ENCODE measurements around the gene ATP6V1A. TPM values are rescaled to one million over a fixed set of nuclear protein-coding genes. Genes with fewer than 3 reads are reported as not detected.

ATP6V1A gene
- 35.0 TPM for total RNA-seq

DNA sequence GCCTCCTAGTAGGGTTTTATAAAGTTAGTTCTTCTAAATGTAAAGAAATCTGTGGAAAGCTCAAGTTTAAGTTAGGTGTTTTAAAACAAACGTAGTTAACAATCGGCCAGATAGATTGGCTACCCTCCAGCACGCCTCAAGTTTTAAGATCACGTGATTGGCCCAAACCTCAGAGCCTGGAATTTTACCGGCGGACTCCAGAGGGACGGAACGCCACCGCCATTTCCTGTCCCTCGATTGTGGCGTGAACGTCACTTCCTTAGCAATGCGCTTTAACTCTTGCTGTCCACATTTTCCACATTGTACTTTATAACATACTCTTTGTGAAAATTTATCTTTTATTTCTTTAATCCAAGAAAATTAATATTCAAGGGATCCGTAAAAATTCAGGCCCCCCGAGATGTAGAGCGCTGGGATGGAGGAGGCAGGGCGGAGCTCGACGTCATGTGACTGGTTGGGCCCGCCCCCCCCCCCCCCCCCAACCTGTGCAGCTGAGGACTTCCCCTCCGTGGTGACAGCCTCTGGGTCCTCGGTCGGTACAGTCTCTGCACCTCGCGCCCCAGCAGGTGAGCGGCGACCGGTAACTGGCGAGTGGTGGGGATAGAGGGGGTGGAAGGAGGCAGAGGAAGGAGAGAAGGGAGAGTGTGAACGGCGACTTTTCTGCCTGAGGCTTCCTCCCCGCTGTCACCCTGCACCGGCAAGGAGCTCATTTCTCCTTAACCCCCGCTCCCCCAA, at the start of gene ATP6V1A:
Gene ATP6V1A (plus strand): TSS at position 488 of the 735 bp plus-strand sequence. CDS start 31,719 bp downstream, outside the sequence.
- DNase-seq (ENCODE audit: low read depth in 2 of 3, low spot score in 2 of 3), result peak; percentile 79 to 94 (median 90)

DNA sequence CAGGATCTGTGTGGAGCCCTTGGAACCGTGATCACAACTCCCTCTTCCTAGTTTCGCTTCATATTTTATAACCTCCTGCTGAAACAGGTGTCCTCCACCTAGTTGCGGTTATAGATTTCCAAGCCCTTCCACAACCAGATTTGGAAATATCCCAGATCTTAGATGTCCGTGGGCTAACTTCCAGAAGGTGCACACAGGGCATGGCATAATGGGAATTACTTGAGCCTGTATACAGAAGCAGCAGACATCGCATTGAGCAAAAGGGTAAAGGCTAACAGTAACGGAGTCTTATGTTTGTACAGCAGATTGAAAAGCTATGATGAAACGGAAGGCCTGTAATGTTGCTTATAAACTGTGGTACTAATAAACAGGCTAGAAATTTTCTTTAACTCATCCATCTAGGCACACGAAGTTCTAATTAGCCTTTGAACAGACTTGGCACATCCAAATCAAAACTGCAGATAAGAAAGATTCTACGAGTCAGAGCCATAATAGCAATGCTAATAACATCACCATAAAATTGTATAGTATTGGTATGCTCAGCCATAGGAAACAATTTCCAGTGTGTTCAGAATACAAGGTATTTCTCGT, 49.2 kb upstream of the ATP6V1A start:
- DNase-seq (ENCODE audit: low read depth in 2 of 3, low spot score in 2 of 3), result peak in 2 of 3 donors; percentile 16 to 21

DNA sequence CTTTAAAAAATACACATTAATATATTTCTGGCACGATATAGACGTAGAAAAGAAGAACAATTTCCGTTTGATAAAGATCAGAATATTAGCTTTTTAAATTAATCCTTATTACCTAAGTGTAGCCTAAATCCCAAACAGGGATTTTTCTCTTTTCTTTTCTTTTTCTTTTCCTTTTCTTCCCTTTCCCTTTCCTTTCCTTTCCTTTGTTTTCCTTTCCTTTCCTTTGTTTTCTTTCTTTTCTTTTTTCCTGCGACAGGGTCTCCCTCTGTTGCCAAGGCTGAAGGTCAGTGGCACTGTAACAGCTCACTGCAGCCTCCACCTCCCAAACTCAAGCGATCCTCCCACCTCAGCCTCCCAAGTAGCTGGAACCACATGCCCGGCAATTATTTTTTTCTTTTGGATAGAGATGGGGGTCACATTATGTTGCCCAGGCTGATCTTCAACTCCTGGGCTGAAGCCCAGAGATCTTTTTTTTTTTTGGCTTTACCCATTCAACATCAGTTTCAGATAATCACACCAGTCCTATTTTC, 48.6 kb upstream of the ATP6V1A start:
- DNase-seq (ENCODE audit: low read depth in 2 of 3, low spot score in 2 of 3), result no peak

DNA sequence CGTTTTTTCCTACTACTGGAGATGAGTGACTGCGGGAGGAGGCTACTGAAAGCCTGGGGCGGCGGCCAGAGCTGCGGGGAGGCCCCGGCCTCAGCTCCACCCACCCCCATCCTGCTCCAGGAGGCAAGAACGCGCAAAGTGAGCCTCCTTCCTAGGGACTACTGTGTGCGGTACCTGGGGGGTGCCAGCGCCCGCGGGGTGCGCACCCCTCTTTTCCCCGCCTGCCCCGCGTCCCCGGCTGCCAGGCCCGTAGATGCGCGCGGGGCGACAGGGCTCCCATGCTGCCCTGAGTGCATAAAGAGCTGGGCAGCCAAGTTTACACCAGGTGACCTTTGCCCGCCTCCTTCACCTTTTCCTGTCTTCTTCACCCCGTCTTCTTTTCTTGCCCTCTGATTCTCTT, 47.9 kb upstream of the ATP6V1A start:
- no peak for DNase-seq (ENCODE audit: low read depth in 2 of 3, low spot score in 2 of 3)

DNA sequence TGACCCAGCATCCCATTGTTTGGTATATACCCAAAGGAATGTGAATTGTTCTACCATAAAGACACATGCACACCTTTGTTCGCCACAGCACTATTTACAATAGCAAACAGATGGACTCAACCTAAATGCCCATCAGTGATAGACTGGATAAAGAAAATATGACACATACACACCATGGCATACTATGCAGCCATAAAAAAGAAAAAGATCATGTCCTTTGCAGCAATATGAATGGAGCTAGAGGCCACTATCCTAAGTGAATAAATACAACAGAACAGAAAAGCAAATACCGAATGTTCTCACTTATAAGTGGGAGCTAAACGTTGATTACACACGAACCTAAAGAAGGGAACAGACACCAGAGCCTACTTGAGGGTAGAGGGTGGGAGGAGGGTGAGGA, 39.0 kb upstream of the ATP6V1A start:
- no peak for DNase-seq (ENCODE audit: low read depth in 2 of 3, low spot score in 2 of 3)

DNA sequence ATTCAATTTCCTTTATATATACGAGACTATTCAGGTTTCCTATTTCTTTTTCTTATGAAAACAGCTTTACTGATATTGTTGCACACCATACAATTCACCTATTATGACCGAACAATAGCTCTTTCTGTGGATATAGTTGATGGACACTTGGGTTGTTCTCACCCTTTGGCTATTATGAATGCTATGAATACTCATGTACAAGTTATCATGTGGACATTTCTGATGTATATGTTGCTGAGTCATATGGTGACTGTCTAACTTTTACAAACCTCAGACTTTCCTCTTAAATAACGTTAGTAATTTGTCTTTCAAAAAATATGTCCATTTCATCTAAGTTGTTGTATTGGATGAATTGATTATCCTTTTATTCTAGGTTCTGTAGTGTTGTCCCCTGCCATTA, 34.7 kb upstream of the ATP6V1A start:
- no peak for DNase-seq (ENCODE audit: low read depth in 2 of 3, low spot score in 2 of 3)

DNA sequence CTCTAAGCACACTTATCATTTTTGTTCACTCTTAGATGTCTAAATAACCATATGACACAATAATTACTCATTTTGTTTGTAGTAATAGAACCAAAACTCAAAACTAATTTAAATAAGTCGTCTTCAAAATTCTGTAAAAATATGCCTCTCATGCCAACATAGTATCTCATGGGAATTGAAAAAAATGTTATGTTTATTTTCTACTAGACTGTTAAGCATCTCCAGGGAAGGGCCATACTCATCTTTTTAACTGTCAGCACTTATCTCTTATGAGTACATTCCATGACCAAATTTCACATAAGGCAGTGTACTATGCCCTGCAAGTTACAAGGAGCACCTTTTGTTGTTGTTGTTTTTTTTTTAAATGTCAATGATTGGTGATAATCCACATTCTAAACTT, 32.1 kb upstream of the ATP6V1A start:
- no peak for DNase-seq (ENCODE audit: low read depth in 2 of 3, low spot score in 2 of 3)

DNA sequence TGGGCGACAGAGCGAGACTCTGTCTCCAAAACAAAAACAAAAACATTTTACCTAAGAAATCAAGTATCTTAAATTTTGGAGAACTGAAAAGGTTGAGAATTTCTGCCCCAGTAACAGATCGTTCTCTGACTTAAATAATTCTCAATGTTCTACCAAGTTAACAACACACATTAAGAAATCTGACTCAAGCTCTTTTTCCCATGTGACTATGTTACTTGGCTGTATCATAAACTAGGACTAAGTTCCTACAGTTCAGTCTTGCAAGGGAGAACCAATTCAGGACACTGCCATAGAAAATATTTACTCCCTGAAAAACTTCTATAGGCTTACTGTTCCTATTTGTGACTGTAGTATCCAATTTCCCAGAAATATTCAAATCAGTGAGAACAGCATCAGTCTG, 29.5 kb upstream of the ATP6V1A start:
- DNase-seq (ENCODE audit: low read depth in 2 of 3, low spot score in 2 of 3), result no peak

DNA sequence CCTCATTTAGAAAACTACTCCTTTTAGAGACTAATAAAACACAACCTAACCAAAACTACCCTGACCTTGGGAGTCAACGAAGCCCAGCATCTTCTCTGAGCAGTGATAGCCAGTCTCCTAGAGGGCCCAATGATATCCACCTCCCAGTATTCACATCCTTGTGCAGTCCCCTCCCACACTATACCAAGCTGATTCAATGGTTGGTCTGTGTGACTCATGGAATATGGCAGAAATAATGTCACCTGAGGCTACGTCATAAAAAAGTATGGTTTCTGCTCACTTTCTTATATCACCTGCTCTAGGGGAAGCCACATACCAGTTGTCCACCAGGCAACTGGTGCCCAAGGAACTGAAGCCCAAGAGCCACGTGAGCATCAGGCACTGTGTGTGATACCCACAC, 29.0 kb upstream of the ATP6V1A start:
- no peak for DNase-seq (ENCODE audit: low read depth in 2 of 3, low spot score in 2 of 3)

DNA sequence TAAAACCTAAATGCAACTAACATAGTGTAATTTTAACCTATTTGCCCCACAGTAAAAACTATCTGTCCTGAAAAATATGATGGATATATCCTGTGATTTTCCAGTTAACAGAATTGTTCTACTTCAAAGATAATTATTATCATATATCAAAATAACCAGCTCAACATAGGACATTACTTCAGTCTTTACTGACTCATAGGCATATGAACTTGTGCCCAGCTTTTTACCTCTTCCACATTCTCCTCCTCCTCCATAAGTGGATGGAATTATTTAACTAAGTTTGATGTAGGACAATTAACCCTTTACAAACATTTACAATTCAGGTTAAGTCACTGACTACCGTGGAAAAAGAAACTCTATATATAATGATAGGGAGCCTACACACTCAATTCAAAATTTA, 27.5 kb upstream of the ATP6V1A start:
- DNase-seq (ENCODE audit: low read depth in 2 of 3, low spot score in 2 of 3), result no peak

DNA sequence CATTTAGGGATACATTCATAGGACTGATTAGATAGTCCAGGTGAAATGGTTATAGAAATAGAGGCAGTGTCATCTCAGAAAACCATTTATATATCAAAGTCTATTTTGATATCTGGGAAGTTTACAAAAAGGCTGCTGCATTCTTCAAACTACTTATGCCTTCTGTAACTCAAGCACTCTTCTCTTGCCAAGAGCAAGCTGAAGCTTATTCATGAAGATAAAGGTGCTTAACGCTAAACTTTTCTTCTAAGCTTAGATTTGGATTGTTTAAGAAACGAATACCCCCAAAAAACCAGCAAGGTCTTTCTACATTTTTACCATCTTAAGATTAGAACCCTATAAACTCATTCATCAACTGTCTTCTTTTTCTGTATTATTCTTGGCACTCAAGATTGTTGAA, 27.1 kb upstream of the ATP6V1A start:
- DNase-seq (ENCODE audit: low read depth in 2 of 3, low spot score in 2 of 3), result no peak

DNA sequence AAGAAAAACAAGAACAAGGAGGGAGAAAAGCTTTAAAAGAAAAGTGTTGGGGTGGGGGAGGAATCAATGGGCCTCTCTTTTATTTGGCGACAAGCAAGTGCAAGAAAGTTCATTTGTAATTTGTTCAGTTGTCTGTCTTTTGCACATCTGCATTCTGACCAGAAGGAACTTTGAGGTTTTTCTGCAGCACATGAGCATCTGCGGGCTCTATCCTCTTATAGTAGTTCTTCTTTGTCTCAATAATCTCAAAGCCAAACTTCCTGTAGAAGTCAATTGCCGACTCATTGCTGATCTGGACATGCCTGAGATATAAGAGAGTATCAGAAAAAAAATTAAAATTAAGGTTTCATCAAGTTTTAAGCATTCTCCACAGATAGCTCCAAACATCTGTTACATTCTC, 25.2 kb upstream of the ATP6V1A start:
- peak in 2 of 3 donors; percentile 29 to 62 for DNase-seq (ENCODE audit: low read depth in 2 of 3, low spot score in 2 of 3)

DNA sequence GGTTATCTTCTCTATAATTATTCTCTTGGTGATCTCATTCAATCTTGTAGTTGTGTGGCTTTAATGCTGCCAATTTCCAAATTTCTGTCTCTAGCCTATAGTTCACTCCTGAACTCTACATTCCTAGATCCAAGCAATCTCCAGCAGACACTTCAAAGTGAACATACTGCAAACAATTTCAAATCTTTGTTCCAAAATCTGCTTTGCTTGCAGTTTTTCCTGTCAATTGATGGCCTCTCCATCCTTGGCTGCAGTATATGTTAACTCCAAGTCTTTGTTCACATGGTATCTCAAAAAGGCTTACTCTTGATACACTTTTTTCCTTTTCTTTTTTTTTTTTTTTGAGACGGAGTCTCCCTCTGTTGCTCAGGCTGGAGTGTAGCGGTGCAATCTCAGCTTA, 18.2 kb upstream of the ATP6V1A start:
- no peak for DNase-seq (ENCODE audit: low read depth in 2 of 3, low spot score in 2 of 3)

DNA sequence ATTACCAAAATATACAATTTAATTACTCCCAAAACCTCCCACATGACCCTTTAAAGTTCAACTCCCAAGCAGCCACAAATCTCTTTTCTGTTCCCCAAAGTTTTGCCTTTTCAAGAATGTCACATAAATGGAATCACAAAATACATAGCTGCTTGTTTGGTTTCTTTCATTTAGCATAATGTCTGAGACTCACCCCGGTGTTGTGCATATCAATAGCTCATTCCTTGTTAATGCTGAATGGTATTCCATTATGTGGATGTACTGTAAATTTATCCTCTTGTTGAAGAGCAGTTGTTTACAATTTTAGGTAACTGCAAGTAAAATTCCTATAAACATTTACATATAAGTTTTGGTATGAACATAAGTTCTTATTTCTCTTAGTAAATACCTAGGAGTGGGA, 16.3 kb upstream of the ATP6V1A start:
- DNase-seq (ENCODE audit: low read depth in 2 of 3, low spot score in 2 of 3), result no peak

DNA sequence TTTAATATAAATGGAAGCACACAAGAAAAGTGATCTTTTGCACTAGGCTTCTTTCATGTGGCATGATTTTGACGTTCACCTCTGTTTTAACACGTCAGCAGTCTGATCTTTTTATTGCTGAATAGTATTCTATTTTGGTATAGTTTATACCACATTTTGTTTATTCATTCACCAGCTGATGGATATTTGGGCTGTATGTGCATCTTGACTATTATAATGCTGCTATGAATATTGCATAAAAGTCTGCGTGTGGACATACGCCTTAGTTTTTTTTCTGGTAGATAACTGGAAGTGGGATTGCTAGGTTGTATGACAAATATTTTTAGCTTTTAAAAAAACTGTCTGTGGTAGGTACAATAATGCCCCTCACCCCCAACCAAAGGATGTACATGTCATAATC, 15.1 kb upstream of the ATP6V1A start:
- no peak for DNase-seq (ENCODE audit: low read depth in 2 of 3, low spot score in 2 of 3)

DNA sequence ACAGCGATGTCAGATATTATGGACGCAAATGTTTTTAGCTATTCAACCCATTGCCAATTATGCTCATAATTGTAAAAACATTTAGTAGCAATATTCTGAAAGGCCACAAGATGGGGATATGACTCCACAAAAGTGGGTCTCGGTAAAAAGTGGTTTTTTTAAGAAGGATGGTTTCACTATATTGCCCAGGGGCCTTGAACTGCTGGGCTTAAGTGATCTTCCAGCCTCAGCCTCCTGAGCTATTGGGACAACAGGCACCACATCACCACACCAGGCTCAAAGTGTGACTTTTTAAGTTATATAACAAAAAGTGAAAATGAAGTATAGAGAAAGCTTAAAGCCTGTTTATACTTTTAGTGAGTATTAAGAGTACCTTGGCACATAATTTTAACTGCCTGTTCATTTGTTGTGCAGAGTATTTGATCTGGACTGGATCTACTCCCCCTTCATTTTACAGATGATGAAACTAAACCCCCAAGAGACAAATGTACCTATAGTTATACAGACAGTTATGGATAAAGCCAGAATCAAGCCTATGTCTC, 10.2 kb upstream of the ATP6V1A start:
- peak; percentile 48 to 84 (median 65) for DNase-seq (ENCODE audit: low read depth in 2 of 3, low spot score in 2 of 3)

DNA sequence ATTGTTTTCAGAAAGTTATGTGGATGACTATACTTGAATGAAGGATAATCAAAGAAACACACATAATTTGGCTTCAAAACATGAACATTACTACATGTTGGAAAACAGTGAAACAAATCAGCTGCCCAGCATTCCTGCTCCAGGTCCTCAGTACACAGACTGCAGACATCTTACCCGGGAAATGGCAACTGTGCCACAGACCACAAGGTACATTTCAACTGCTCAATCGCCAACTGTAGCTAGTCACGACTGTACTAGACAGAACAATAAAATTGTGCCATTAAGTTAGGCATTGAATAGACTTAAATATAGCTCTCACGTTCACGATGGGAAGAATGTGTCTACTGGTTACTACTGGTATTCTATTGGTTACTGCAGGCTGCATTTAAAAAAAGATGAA, 5.7 kb upstream of the ATP6V1A start:
- DNase-seq (ENCODE audit: low read depth in 2 of 3, low spot score in 2 of 3), result no peak

DNA sequence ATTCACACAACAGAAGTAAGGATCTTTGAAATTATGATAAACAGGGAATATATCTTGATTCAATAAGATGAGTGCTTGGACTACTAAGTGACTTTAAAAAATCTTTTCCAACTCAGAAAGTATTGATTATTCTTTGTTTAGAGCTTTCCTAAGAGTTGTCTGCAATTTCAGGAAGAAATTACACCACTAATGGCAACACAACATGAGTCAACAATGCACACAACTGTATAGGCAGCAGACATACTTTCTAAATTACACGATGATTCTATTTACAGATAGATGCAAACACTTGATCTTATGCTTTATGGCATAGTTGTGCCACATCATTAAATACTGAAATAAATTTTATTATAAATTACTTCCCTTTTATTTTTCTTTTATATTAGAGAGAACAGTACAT, 5.2 kb upstream of the ATP6V1A start:
- no peak for DNase-seq (ENCODE audit: low read depth in 2 of 3, low spot score in 2 of 3)

DNA sequence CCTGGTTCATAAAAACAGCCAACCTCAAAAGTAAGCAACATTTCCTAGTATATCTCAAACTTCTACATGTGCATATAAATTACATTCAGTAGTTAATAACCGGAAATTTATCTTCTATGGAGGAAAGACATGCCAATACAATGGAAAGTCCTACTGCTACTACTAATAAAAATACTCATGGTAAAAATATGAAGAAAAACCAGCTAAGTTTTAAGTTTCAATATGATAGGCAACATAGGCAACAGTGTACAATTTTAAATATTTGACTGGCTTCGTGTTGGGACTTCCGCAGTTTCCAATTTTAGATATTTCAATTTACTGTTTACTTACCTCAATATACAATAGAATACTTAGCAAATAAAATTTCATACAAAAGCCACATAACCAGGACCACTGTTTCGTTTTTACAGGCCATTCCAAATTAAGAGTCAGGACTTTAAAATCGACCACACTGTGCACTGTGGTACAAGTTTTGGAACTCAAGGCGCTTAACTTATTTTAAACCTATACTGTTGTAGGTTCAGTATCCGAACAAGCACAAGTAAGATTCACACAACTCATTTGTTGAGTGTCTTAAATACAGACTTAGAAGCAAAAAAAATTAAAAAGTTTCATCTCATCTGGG, 3.7 kb upstream of the ATP6V1A start:
- no peak for DNase-seq (ENCODE audit: low read depth in 2 of 3, low spot score in 2 of 3)

DNA sequence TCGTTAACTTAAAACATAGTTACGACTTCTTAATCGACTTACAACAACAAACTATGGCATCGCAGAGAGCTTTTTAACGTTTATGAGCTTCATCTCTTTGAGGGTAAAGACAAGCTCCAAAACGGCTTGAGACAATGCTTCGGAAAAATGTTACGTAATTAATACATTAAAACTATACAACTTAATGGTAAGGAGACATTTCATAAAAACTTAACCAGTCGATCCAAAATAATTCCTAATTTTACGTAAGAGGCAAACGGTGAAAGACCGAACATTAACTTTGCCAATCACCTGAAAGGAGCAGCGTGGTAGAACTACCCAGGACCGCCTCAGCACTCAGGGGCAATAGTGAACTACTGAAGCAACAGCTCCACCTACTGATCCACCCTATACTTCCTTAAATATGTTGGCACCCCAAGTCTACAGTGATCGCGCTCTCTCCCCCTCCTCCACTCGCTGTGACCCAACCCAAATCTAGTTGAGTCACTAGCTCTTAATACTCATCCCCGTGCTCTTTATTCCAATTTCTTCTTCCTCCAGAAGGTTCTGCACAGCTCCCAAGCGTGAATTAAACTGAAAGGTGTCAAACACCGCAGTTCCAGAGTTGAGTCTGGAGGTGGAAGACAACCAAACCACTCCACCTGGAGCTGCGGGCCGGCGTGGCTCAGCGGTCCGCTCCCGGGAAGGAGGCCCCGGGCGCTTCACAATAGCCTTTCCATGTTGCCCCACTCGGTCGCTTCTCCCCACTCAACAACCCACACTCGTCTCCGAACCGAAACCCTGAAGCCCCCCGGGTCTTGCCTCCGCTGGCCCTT, 1.7 kb upstream of the ATP6V1A start:
- DNase-seq (ENCODE audit: low read depth in 2 of 3, low spot score in 2 of 3), result peak; percentile 59 to 92 (median 92)
